ENCODE results near the gene EIF1. TPM values are rescaled to one million over a fixed set of nuclear protein-coding genes. Genes with fewer than 3 reads are reported as not detected.
A peak's percentile ranks its signal among the peaks of the same experiment; 100 is the strongest.
"Not testable (repeated sequence)": the region's sequence is repeated elsewhere in the genome, so short reads cannot be mapped to it uniquely, and the experiment has no call there.

The EIF1 gene
- total RNA-seq, 1 experiment from 2014 or later, result 74.2 TPM

GRCh38 chr17:41700843-41701242 lies 12.2 kb downstream of the EIF1 start:
- not testable (repeated sequence) for DNase-seq (ENCODE audit: low spot score)

GRCh38 chr17:41702712-41703111 lies 14.0 kb downstream of the EIF1 start:
- no peak for DNase-seq (ENCODE audit: low spot score)

GRCh38 chr17:41705271-41705991 lies 16.7 kb downstream of the EIF1 start:
- DNase-seq (ENCODE audit: low spot score), result no peak

- no peak for DNase-seq (ENCODE audit: low spot score)
Observed at GRCh38 chr17:41707803-41708669, 19.4 kb downstream of the EIF1 start.

- DNase-seq (ENCODE audit: low spot score), result peak; percentile 88
Observed at GRCh38 chr17:41710472-41711090, 21.9 kb downstream of the EIF1 start.

- no peak for DNase-seq (ENCODE audit: low spot score)
Observed at GRCh38 chr17:41711669-41712400, 23.1 kb downstream of the EIF1 start, which contains the start of gene GAST. GAST (plus strand) TSS chr17:41712331; CDS start chr17:41715437, 3,106 bp downstream.

- peak; percentile 40 for DNase-seq (ENCODE audit: low spot score)
Observed at GRCh38 chr17:41717408-41718286, 29.0 kb downstream of the EIF1 start.

GRCh38 chr17:41718287-41718645 lies 29.6 kb downstream of the EIF1 start:
- no peak for DNase-seq (ENCODE audit: low spot score)

GRCh38 chr17:41722231-41722630 lies 33.5 kb downstream of the EIF1 start:
- DNase-seq (ENCODE audit: low spot score), result no peak

GRCh38 chr17:41723801-41724475 lies 35.3 kb downstream of the EIF1 start:
- DNase-seq (ENCODE audit: low spot score), result no peak

- no peak for DNase-seq (ENCODE audit: low spot score)
Observed at GRCh38 chr17:41724476-41725050, 35.9 kb downstream of the EIF1 start.

GRCh38 chr17:41725134-41725533 lies 36.4 kb downstream of the EIF1 start:
- DNase-seq (ENCODE audit: low spot score), result no peak

GRCh38 chr17:41728056-41728455 lies 39.4 kb downstream of the EIF1 start:
- DNase-seq (ENCODE audit: low spot score), result no peak

- no peak for DNase-seq (ENCODE audit: low spot score)
Observed at GRCh38 chr17:41730479-41730878, 41.8 kb downstream of the EIF1 start.

GRCh38 chr17:41731836-41732235 lies 43.2 kb downstream of the EIF1 start:
- no peak for DNase-seq (ENCODE audit: low spot score)

GRCh38 chr17:41733348-41734138 lies 44.9 kb downstream of the EIF1 start:
- DNase-seq (ENCODE audit: low spot score), result no peak

- DNase-seq (ENCODE audit: low spot score), result peak; percentile 25
Observed at GRCh38 chr17:41734139-41734948, 45.7 kb downstream of the EIF1 start, which contains the start of gene HAP1. HAP1 (minus strand) TSS chr17:41734643; CDS start chr17:41734634, 9 bp downstream.

- no peak for DNase-seq (ENCODE audit: low spot score)
Observed at GRCh38 chr17:41734949-41735313, 46.2 kb downstream of the EIF1 start.

Data from A172 (cell line).